SK-N-SH treated with all-trans-retinoic acid at 6 μM for 48 hours (cell line): ENCODE results near the gene RHOU.

Experiments used
- CSDC2 ChIP-seq: fragments of 250-450 bp; sonication (Bioruptor Pico); IDR thresholded peaks from 2 replicates; pipeline ENCODE4 v1.5.0; 2020; ENCODE audit warnings: mild to moderate bottlenecking, moderate library complexity
- PPARA ChIP-seq: fragments of 250-450 bp; sonication (Bioruptor Pico); IDR thresholded peaks from 2 replicates; pipeline ENCODE4 v1.5.0; 2020; ENCODE audit warnings: mild to moderate bottlenecking, borderline replicate concordance
- RARB ChIP-seq: fragments of 250-450 bp; sonication (Bioruptor Pico); IDR thresholded peaks from 2 replicates; pipeline ENCODE4 v1.8.0; 2021; ENCODE audit warnings: mild to moderate bottlenecking, moderate library complexity
- TCF4 ChIP-seq: fragments of 250-450 bp; sonication (Bioruptor Pico); IDR thresholded peaks from 2 replicates; pipeline ENCODE4 v1.8.0; 2021; ENCODE audit warnings: mild to moderate bottlenecking, moderate library complexity, borderline replicate concordance
- ZNF8 ChIP-seq: fragments of 450-650 bp; formaldehyde crosslinking; IDR thresholded peaks from 2 replicates; pipeline ENCODE4 v1.5.0; 2020; ENCODE audit warnings: mild to moderate bottlenecking, moderate library complexity

DNA sequence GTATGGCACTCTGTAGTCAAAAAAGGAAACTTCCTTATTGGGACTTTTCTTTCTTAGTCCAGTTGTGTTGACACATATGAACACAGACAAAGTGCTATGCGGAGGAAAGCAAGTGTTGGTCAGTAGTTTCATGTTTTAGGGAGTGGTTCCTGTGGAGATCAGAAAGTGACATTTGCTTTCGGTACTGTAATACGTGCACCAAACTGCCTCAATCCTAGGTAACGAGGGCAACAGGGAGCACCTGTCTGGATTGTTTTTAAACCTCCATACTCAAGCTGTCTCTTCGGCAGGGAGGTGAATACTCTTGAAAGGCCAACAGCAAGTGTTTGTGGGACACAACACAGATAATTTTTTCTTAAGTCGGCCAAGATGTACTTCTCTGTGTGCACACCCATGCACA, 9.1 kb downstream of the RHOU start:
- TF ChIP-seq RARB (CRISPR knock-in tag) (no peak), ZNF8 (no peak), CSDC2 (CRISPR knock-in tag) (no peak), TCF4 (CRISPR knock-in tag) (no peak), PPARA (CRISPR knock-in tag) (no peak)
